Raji (cell line): Measurements from ENCODE around the gene MZF1.
A peak's percentile ranks its signal among the peaks of the same experiment; 100 is the strongest.

Experiments used
- POLR2A ChIP-seq: IDR thresholded peaks from 2 replicates; pipeline ENCODE4 v1.6.1; 2011; ENCODE audit warnings: low read depth, low read length, control low read depth; ENCODE audit not compliant: insufficient read depth

Gene MZF1

GRCh38 chr19:58538257-58539168 is 34.6 kb downstream of the MZF1 start:
- TF ChIP-seq POLR2A = no peak

GRCh38 chr19:58536852-58537798 is 36.0 kb downstream of the MZF1 start:
- no peak for TF ChIP-seq POLR2A

- TF ChIP-seq POLR2A = no peak
These were observed 37.3 kb downstream of the MZF1 start for GRCh38 chr19:58535857-58536256.

GRCh38 chr19:58531034-58531840 is 41.9 kb downstream of the MZF1 start:
- TF ChIP-seq POLR2A = no peak

- TF ChIP-seq POLR2A = no peak
These were observed 43.7 kb downstream of the MZF1 start for GRCh38 chr19:58529405-58529804.

- TF ChIP-seq POLR2A = no peak
These were observed 50.4 kb downstream of the MZF1 start for GRCh38 chr19:58522709-58523108.

GRCh38 chr19:58521651-58522050 is 51.5 kb downstream of the MZF1 start:
- TF ChIP-seq POLR2A = no peak

- TF ChIP-seq POLR2A = no peak
These were observed 52.9 kb downstream of the MZF1 start for GRCh38 chr19:58520257-58520599.

GRCh38 chr19:58519355-58520256 is 53.5 kb downstream of the MZF1 start, which contains the start of gene ZBTB45:
Gene ZBTB45, minus strand, starts transcription at chr19:58519810. Its CDS starts 2,137 bp downstream, at chr19:58517673.
- peak; percentile 91 for TF ChIP-seq POLR2A

GRCh38 chr19:58519087-58519354 is 54.1 kb downstream of the MZF1 start:
- no peak for TF ChIP-seq POLR2A

- TF ChIP-seq POLR2A = peak; percentile 49; the same call in 1 of the 2 replicates
These were observed 54.7 kb downstream of the MZF1 start for GRCh38 chr19:58518256-58519086.

GRCh38 chr19:58516964-58517833 is 55.9 kb downstream of the MZF1 start:
- peak; percentile 28; the same call in 1 of the 2 replicates for TF ChIP-seq POLR2A
